Keratinocyte (primary cell): ENCODE results near the gene HNRNPL. TPM values are rescaled to one million over a fixed set of nuclear protein-coding genes. Genes with fewer than 3 reads are reported as not detected.
A peak's percentile ranks its signal among the peaks of the same experiment; 100 is the strongest.

Experiments used
- DNase-seq: peaks from one replicate; pipeline ENCODE4 v3.0.0-alpha.2; 2011; ENCODE audit warnings: low read depth, missing footprints, low spot score
- FAIRE-seq: peaks from 2 replicates; lab custom pipeline; 2011; peaks lifted over from hg19 to GRCh38; lab: Jason Lieb, UNC
- H2AFZ ChIP-seq: 2 replicates; pipeline ENCODE4 v1.6.0; 2012; ENCODE audit warnings: low read length, control low read depth, inconsistent platforms; ENCODE audit not compliant: control insufficient read depth
- H3K27ac ChIP-seq: 2 replicates; pipeline ENCODE4 v1.5.1; 2011; ENCODE audit warnings: low read length; ENCODE audit not compliant: control insufficient read depth, insufficient read depth
- H3K27me3 ChIP-seq: 3 replicates; pipeline ENCODE4 v1.6.0; 2011; ENCODE audit warnings: low read length; ENCODE audit not compliant: control insufficient read depth, insufficient read depth; ENCODE audit errors: extremely low read depth
- H3K36me3 ChIP-seq, 2 experiments: 2 replicates in 1 of 2; 3 replicates in 1 of 2; pipeline ENCODE4 v1.5.1; 2011; ENCODE audit warnings: low read length in 2 of 2, mild to moderate bottlenecking in 1 of 2; ENCODE audit not compliant: control insufficient read depth in 2 of 2, insufficient read depth in 2 of 2; ENCODE audit errors: extremely low read depth in 1 of 2
- H3K4me1 ChIP-seq: 3 replicates; pipeline ENCODE4 v1.5.1; 2011; ENCODE audit warnings: low read length; ENCODE audit not compliant: control insufficient read depth, insufficient read depth; ENCODE audit errors: extremely low read depth
- H3K4me2 ChIP-seq: 3 replicates; pipeline ENCODE4 v1.6.0; 2011; ENCODE audit warnings: low read depth, low read length; ENCODE audit not compliant: control insufficient read depth, insufficient read depth; ENCODE audit errors: extremely low read depth
- H3K4me3 ChIP-seq, 3 experiments: fragments of 200-600 bp in 1 of 3; sonication (generic) in 1 of 3; 2 replicates in 2 of 3; 3 replicates in 1 of 3; pipeline ENCODE4 v1.5.1; 2011 to 2016; ENCODE audit warnings: low read length in 3 of 3, mild to moderate bottlenecking in 3 of 3, control low read depth in 2 of 3, inconsistent platforms in 1 of 3, low read depth in 1 of 3, mixed read lengths in 1 of 3, mixed run types in 1 of 3, moderate library complexity in 1 of 3; ENCODE audit not compliant: control insufficient read depth in 2 of 3, insufficient read depth in 2 of 3; ENCODE audit errors: extremely low read depth in 1 of 3
- H3K79me2 ChIP-seq: 2 replicates; pipeline ENCODE4 v1.6.0; 2012; ENCODE audit warnings: low read length; ENCODE audit not compliant: control insufficient read depth, insufficient read depth
- H3K9ac ChIP-seq: 3 replicates; pipeline ENCODE4 v1.6.0; 2011; ENCODE audit warnings: low read length; ENCODE audit not compliant: control insufficient read depth, insufficient read depth; ENCODE audit errors: extremely low read depth
- H3K9me1 ChIP-seq: 3 replicates; pipeline ENCODE4 v1.6.0; 2011; ENCODE audit warnings: low read length; ENCODE audit not compliant: control insufficient read depth, insufficient read depth; ENCODE audit errors: extremely low read depth
- H3K9me3 ChIP-seq: 2 replicates; pipeline ENCODE4 v1.5.1; 2012; ENCODE audit warnings: low read depth, low read length; ENCODE audit not compliant: control insufficient read depth
- H4K20me1 ChIP-seq: 3 replicates; pipeline ENCODE4 v1.6.0; 2011; ENCODE audit warnings: low read length; ENCODE audit not compliant: control insufficient read depth, insufficient read depth; ENCODE audit errors: extremely low read depth
- CTCF ChIP-seq, 3 experiments: IDR thresholded peaks in 1 of 3; conservative IDR thresholded peaks in 1 of 3; optimal IDR thresholded peaks in 1 of 3; 2 replicates in 2 of 3; 3 replicates in 1 of 3; pipeline versions ENCODE3 to v1.5.1; 2011; ENCODE audit warnings: low read length in 3 of 3, mild to moderate bottlenecking in 3 of 3, moderate library complexity in 2 of 3, control low read depth in 1 of 3, inconsistent platforms in 1 of 3; ENCODE audit not compliant: insufficient read depth in 2 of 3; ENCODE audit errors: extremely low read depth in 1 of 3
- EZH2 ChIP-seq: IDR thresholded peaks from one replicate; pipeline ENCODE4 v1.6.1; 2012; ENCODE audit warnings: inconsistent platforms, mild to moderate bottlenecking, low read length, moderate library complexity
- dilution Hi-C: fragments of 300-500 bp; cut with MboI; formaldehyde crosslinking; loops from one replicate; pipeline ENCODE4 v1.7.0; 2020; ENCODE audit warnings: low sequenced_read_pairs; ENCODE audit not compliant: extremely low pct_ligation_motif_present
- polyA plus RNA-seq, 5 experiments: library from polyadenylated mRNA; depleted of rRNA in 3 of 5; stranded (reverse) in 3 of 5; stranded (forward) in 1 of 5; unstranded in 1 of 5; fragments of >200 nt; gene quantifications; 1 replicate in 1 of 5; 2 replicates in 3 of 5; 3 replicates in 1 of 5; pipeline versions ENCODE4 v1.2.1 to v1.2.3, GENCODE V29; 2011 to 2012; ENCODE audit warnings: missing spikeins in 2 of 5, low read depth in 1 of 5, low replicate concordance in 1 of 5

Gene HNRNPL
- polyA plus RNA-seq, 1 donor (not counting 4 experiments of a cell fraction or from before 2014, with no cell fraction given) = 308 TPM

GRCh38 chr19:38841180-38841766 is 8.5 kb downstream of the HNRNPL start:
- no peak overlapping the region for H3K4me3 ChIP-seq
- no peak for TF ChIP-seq EZH2
- no peak for TF ChIP-seq CTCF (optimal IDR thresholded peaks at IDR 0.05 in 1 of 3, IDR thresholded peaks at IDR 0.05 in 1 of 3, conservative IDR thresholded peaks at IDR 0.05 in 1 of 3; ENCODE audit: extremely low read depth in 1 of 3, insufficient read depth in 2 of 3, low read length in 3 of 3)
- H3K36me3 ChIP-seq = peaks cover 59 to 75% of the 10 kb centered on the region in 2 experiments
- no peak overlapping the region for H2AFZ ChIP-seq
- peak; percentile 17 for FAIRE-seq
- H3K9me3 ChIP-seq = no peaks in the 10 kb centered on the region
- peaks cover 5% of the 10 kb centered on the region for H3K9me1 ChIP-seq
- DNase-seq = no peak
- peaks cover 19% of the 10 kb centered on the region for H4K20me1 ChIP-seq
- peaks cover 46% of the 10 kb centered on the region for H3K4me1 ChIP-seq
- dilution Hi-C loops = no loop called here
- no peak overlapping the region for H3K27ac ChIP-seq
- peaks cover 56% of the 10 kb centered on the region for H3K79me2 ChIP-seq
- H3K27me3 ChIP-seq = no peaks in the 10 kb centered on the region
- H3K9ac ChIP-seq = no peak overlapping the region
- no peak overlapping the region for H3K4me2 ChIP-seq

- FAIRE-seq (no peak), DNase-seq (no peak)
- Histone ChIP-seq H3K27me3 (no peaks in the 10 kb centered on the region), H4K20me1 (peaks cover 19% of the 10 kb centered on the region), H3K79me2 (peaks cover 49% of the 10 kb centered on the region), H3K9me3 (no peaks in the 10 kb centered on the region), H3K27ac (no peak overlapping the region), H3K9me1 (peaks cover 8% of the 10 kb centered on the region), H3K4me3 (no peak overlapping the region), H3K4me2 (no peak overlapping the region), H3K4me1 (peaks cover 53% of the 10 kb centered on the region), H3K36me3 (peaks cover 55 to 71% of the 10 kb centered on the region in 2 experiments), H3K9ac (no peak overlapping the region), H2AFZ (no peak overlapping the region)
- dilution Hi-C loops = no loop called here
- no peak for TF ChIP-seq CTCF (optimal IDR thresholded peaks at IDR 0.05 in 1 of 3, IDR thresholded peaks at IDR 0.05 in 1 of 3, conservative IDR thresholded peaks at IDR 0.05 in 1 of 3; ENCODE audit: extremely low read depth in 1 of 3, insufficient read depth in 2 of 3, low read length in 3 of 3)
- no peak for TF ChIP-seq EZH2
These were observed 9.2 kb downstream of the HNRNPL start for GRCh38 chr19:38840583-38840968.
